RWPE2 (cell line): ENCODE data around the gene KLF6.

ENCODE experiments used
- ATAC-seq: fragments of 200-7000 bp; cut with Tn5 transposase; 3 replicates; pipeline ENCODE4 v1.9.1; 2021; ENCODE audit warnings: low read depth
- DNase-seq: peaks from one replicate; pipeline ENCODE4 v3.0.0-alpha.2; 2020; ENCODE audit warnings: low spot score
- H3K27ac ChIP-seq: fragments of 450-650 bp; 2 replicates; pipeline ENCODE4 v1.5.1; 2017; ENCODE audit warnings: mild to moderate bottlenecking; ENCODE audit not compliant: poor library complexity, severe bottlenecking
- H3K27me3 ChIP-seq: fragments of 250-450 bp; sonication (Bioruptor Pico); 2 replicates; pipeline ENCODE4 v1.5.1; 2021; ENCODE audit warnings: mild to moderate bottlenecking, moderate library complexity; ENCODE audit not compliant: insufficient read depth, poor library complexity, severe bottlenecking
- H3K36me3 ChIP-seq: fragments of 250-450 bp; sonication (Bioruptor Pico); 2 replicates; pipeline ENCODE4 v1.5.1; 2020; ENCODE audit warnings: low read depth, mild to moderate bottlenecking, moderate library complexity
- H3K4me1 ChIP-seq: fragments of 250-450 bp; sonication (Bioruptor Pico); 2 replicates; pipeline ENCODE4 v1.5.1; 2021; ENCODE audit warnings: mild to moderate bottlenecking, moderate library complexity; ENCODE audit not compliant: insufficient read depth, poor library complexity, severe bottlenecking
- H3K4me3 ChIP-seq: fragments of 250-450 bp; sonication (Bioruptor Pico); 2 replicates; pipeline ENCODE4 v1.5.1; 2021; ENCODE audit warnings: mild to moderate bottlenecking, moderate library complexity; ENCODE audit not compliant: severe bottlenecking
- H3K9me3 ChIP-seq: fragments of 250-450 bp; sonication (Bioruptor Pico); 2 replicates; pipeline ENCODE4 v1.5.1; 2021; ENCODE audit warnings: mild to moderate bottlenecking, moderate library complexity; ENCODE audit not compliant: severe bottlenecking
- TF ChIP-seq, protein P1 (sequence below): fragments of 450-650 bp; IDR thresholded peaks from one replicate; pipeline ENCODE4 v1.5.1; 2017; ENCODE audit warnings: mild to moderate bottlenecking, moderate library complexity; ENCODE audit not compliant: poor library complexity, severe bottlenecking

Gene KLF6

DNA sequence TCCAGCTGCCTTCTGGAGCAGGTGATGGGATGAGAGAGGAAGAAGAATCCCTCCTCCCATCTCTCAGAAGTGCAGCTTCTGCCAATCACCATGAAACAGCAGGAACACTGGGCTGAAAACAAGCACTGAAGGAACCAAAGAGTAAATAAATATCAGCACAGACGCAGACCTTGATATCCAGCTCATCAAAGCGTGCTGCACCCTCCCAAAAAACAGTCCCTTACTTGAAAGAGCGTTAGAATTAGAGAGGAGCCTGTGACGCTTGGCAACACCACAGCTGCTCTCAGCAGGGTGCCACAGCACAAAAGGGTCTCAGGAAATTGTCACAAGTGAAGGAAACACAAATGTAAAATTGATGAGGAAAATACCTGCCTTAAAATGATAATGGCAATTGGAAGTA, 39.5 kb downstream of the KLF6 start:
- DNase-seq: no peak
- Histone ChIP-seq H3K27me3 (no peaks in the 10 kb centered on the region), H3K27ac (no peak overlapping the region), H3K4me3 (no peak overlapping the region), H3K36me3 (no peaks in the 10 kb centered on the region), H3K9me3 (no peaks in the 10 kb centered on the region), H3K4me1 (peaks cover 15% of the 10 kb centered on the region)
- ATAC-seq: no peak
- TF ChIP-seq, protein P1, sequence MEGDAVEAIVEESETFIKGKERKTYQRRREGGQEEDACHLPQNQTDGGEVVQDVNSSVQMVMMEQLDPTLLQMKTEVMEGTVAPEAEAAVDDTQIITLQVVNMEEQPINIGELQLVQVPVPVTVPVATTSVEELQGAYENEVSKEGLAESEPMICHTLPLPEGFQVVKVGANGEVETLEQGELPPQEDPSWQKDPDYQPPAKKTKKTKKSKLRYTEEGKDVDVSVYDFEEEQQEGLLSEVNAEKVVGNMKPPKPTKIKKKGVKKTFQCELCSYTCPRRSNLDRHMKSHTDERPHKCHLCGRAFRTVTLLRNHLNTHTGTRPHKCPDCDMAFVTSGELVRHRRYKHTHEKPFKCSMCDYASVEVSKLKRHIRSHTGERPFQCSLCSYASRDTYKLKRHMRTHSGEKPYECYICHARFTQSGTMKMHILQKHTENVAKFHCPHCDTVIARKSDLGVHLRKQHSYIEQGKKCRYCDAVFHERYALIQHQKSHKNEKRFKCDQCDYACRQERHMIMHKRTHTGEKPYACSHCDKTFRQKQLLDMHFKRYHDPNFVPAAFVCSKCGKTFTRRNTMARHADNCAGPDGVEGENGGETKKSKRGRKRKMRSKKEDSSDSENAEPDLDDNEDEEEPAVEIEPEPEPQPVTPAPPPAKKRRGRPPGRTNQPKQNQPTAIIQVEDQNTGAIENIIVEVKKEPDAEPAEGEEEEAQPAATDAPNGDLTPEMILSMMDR: no peak

DNA sequence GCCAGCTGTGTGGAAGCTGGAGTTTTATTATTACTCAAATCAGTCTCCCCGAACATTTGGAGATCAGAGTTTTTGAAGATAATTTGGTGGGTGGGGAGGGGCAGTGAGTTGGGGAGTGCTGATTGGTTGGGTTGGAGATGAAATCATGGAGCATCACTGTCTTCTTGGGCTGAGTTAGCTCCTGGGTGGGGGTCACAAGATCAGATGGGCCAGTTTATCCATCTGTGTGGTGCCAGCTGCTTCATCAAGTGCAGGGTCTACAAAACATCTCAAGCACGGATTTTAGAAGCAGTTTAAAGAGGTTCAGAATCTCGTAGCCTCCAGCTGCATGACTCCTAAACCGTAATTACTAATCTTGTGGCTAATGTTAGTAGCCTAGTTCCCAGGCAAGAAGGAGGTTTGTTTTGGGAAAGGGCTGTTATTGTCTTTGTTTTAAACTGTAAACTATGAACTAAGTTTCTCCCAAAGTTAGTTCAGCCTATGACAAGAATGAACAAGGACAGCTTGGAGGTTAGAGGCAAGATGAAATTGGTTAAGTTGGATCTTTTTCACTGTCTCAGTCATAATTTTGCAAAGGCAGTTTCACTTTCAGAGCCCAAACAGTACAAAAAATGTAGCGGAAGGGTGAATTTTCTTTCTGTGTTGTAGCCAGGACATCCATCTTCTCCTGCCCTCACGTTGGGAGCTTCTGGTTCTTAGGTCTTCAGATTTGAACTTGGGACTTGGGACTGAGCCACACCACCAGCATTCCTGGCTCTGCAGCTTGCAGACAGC, 43.1 kb downstream of the KLF6 start:
- H3K36me3 ChIP-seq: no peaks in the 10 kb centered on the region
- ATAC-seq (no peak), DNase-seq (no peak)
- H3K27me3 ChIP-seq: no peaks in the 10 kb centered on the region
- H3K4me3 ChIP-seq: no peak overlapping the region
- H3K27ac ChIP-seq: peak overlapping the region; percentile 73
- no peaks in the 10 kb centered on the region for H3K9me3 ChIP-seq
- TF ChIP-seq, protein P1: no peak
- peaks cover 20% of the 10 kb centered on the region for H3K4me1 ChIP-seq

DNA sequence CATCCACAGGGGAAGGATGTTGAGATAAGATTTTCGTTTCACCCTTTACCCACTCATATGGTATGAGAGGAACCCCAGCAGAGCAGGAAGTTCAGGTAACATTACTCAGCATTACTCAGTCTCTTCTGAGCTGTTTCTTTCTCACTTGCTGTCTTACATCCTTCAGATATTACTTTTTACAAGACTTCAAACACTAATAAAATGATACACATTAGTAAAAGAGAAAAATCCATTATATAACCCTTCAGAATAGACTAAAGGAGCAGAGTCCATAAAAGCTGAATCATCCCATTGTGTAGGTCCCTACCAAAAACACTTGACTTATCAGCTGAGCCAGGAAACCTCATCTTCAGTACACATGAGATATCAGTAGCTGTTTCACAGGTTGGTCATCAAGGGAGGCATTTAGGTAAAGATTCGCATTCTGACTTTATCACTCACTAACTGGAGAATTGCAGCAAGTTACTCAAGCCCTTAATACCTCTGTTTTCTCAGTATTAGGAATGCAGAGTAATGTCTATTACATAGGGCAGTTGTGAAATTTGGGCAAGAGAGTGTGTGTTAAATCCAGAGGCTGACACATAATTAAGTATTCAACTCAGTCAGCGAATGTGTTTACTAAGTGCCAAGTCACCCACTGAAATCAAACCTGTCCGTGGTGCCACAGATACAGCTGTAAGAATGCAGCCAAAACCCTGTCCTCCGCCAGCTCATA, 44.7 kb downstream of the KLF6 start:
- Histone ChIP-seq H3K27ac (peak overlapping the region; percentile 73), H3K9me3 (no peaks in the 10 kb centered on the region), H3K36me3 (no peaks in the 10 kb centered on the region), H3K27me3 (no peaks in the 10 kb centered on the region), H3K4me3 (no peak overlapping the region), H3K4me1 (peaks cover 20% of the 10 kb centered on the region)
- no peak for DNase-seq
- ATAC-seq: peak; percentile 90
- TF ChIP-seq, protein P1: no peak

DNA sequence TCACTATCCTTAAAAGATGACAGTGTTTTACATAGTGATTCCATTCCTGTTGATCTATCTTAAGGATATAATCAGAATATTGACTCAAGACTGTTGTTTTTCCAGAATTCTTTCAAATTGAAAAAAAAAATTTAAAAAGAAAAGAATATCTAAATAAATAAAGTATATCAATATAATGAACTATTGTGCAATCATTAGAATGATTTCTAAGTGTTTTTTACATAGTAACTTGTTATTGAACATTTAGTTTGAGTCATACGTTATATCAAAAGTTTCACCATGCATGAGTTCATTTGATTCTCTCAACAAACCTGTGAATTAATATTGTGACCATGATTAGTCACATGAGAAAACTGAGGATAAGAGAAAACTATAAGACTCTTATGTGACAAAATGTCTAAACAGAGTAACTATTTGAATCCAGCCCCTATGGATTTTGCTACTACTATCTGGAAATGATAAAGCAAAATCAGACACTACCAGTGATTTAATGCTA, 46.1 kb downstream of the KLF6 start:
- TF ChIP-seq, protein P1: no peak
- ATAC-seq (no peak), DNase-seq (no peak)
- Histone ChIP-seq H3K4me3 (no peak overlapping the region), H3K9me3 (no peaks in the 10 kb centered on the region), H3K27me3 (no peaks in the 10 kb centered on the region), H3K27ac (peak overlapping the region; percentile 73), H3K36me3 (no peaks in the 10 kb centered on the region), H3K4me1 (peaks cover 20% of the 10 kb centered on the region)

DNA sequence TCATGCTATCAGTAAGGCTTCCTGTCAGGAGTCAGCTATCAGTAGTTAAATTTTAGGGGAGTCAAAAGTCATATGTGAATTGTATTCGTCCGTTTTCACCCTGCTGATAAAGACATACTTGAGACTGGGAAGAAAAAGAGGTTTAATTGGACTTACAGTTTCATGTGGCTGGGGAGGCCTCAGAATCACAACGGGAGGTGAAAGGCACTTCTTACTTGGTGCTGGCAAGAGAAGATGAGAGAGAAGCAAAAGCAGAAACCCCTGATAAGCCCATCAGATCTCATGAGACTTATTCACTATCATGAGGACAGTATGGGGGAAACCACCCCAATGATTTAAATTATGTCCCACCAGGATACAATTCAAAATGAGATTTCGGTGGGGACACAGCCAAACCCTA, 47.1 kb downstream of the KLF6 start:
- H3K27me3 ChIP-seq: no peaks in the 10 kb centered on the region
- ATAC-seq (no peak), DNase-seq (no peak)
- no peaks in the 10 kb centered on the region for H3K36me3 ChIP-seq
- no peaks in the 10 kb centered on the region for H3K9me3 ChIP-seq
- TF ChIP-seq, protein P1: no peak
- peaks cover 20% of the 10 kb centered on the region for H3K4me1 ChIP-seq
- H3K4me3 ChIP-seq: no peak overlapping the region
- H3K27ac ChIP-seq: no peak overlapping the region
